ENCODE measurements around the gene EYS. TPM values are rescaled to one million over a fixed set of nuclear protein-coding genes. Genes with fewer than 3 reads are reported as not detected.

EYS gene
- total RNA-seq: not detected in 2 replicates

DNA sequence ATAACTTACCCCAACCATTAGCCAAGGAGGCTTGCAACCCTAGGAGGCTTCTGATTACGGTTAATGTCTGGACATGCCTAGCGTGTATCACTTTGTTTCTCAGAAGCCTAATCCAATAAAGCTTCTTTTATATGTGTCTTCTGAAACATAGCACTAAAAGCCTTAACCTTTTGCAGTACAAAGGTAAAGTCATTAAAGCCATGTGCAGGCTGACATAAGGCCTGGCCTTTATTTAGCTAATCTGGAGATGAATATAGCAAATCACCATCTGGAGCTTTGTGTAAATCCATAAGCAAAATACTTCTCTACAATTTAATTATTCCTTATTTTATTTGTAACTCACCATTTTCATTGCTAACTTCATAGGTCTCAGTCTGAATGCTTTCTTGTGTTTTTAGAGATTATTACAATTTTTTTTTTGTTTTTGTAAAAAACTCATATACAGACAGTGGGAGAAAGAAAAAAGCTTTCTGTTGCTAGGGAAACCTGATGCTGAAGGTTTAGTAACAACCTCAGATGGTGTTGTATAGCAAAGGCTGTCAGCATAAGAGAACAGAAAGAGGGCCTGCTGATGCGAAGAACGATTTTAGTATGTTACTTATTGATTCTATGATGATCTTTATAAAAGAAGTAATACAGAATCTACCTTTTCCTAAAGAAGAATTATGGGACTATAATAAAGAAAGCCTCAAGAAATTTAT lies at the start of gene EYS:
Gene EYS (minus strand): TSS at position 101 of the 701 bp plus-strand sequence. CDS start 211,816 bp downstream, outside the sequence.

